Neural cell (in vitro differentiated cells): ENCODE results near the gene SVOPL. TPM values are rescaled to one million over a fixed set of nuclear protein-coding genes. Genes with fewer than 3 reads are reported as not detected.

ENCODE experiments used
- H2AFZ ChIP-seq: fragments of 200-600, 300-800 bp; sonication (generic), shearing (Covaris generic); 2 replicates; pipeline ENCODE4 v1.6.0; 2014; ENCODE audit warnings: low read depth, mild to moderate bottlenecking, antibody characterized with exemption, low read length, moderate library complexity
- H3F3A ChIP-seq: fragments of 200-600 bp; shearing (Covaris generic); 2 replicates; pipeline ENCODE4 v1.6.1; 2016; ENCODE audit warnings: mild to moderate bottlenecking, moderate library complexity, mixed read lengths, antibody characterized with exemption, low read length; ENCODE audit not compliant: insufficient read depth, poor library complexity, severe bottlenecking
- H3K27ac ChIP-seq: fragments of 200-600, 300-800 bp; sonication (generic), shearing (Covaris generic); 2 replicates; pipeline ENCODE4 v1.5.1; 2014; ENCODE audit warnings: mild to moderate bottlenecking, low read length, moderate library complexity
- H3K27me3 ChIP-seq: fragments of 300-800, 200-600 bp; sonication (generic), shearing (Covaris generic); 2 replicates; pipeline ENCODE4 v1.6.0; 2014; ENCODE audit warnings: mild to moderate bottlenecking, low read depth, low read length, moderate library complexity; ENCODE audit not compliant: insufficient read depth
- H3K36me3 ChIP-seq: fragments of 300-800, 200-600 bp; sonication (generic), shearing (Covaris generic); 2 replicates; pipeline ENCODE4 v1.5.1; 2014; ENCODE audit warnings: mild to moderate bottlenecking, antibody characterized with exemption, low read length, moderate library complexity; ENCODE audit not compliant: insufficient read depth
- H3K4me2 ChIP-seq: fragments of 300-800, 200-600 bp; sonication (generic), shearing (Covaris generic); 2 replicates; pipeline ENCODE4 v1.6.0; 2014; ENCODE audit warnings: mild to moderate bottlenecking, low read length
- H3K4me3 ChIP-seq: fragments of 300-800, 200-600 bp; sonication (generic), shearing (Covaris generic); 2 replicates; pipeline ENCODE4 v1.5.1; 2014; ENCODE audit warnings: mild to moderate bottlenecking, low read length, moderate library complexity
- H3K79me2 ChIP-seq: fragments of 200-600 bp; shearing (Covaris generic); replicated peaks from 2 replicates; pipeline ENCODE4 v1.6.0; 2014; ENCODE audit warnings: mild to moderate bottlenecking, low read length, moderate library complexity; ENCODE audit not compliant: insufficient read depth
- H3K9ac ChIP-seq: fragments of 300-800, 200-600 bp; sonication (generic), shearing (Covaris generic); 2 replicates; pipeline ENCODE4 v1.6.1; 2016; ENCODE audit warnings: mild to moderate bottlenecking, low read length, mixed read lengths
- H3K9me2 ChIP-seq: fragments of 200-600 bp; shearing (Covaris generic); 2 replicates; pipeline ENCODE4 v1.6.1; 2016; ENCODE audit warnings: mild to moderate bottlenecking, low read length, mixed read lengths; ENCODE audit not compliant: insufficient read depth
- H3K9me3 ChIP-seq: fragments of 200-600, 300-800 bp; sonication (generic), shearing (Covaris generic); 2 replicates; pipeline ENCODE4 v1.6.1; 2016; ENCODE audit warnings: mild to moderate bottlenecking, mixed run types, low read length, moderate library complexity, mixed read lengths
- H4K20me1 ChIP-seq: fragments of 200-600 bp; shearing (Covaris generic); 2 replicates; pipeline ENCODE4 v1.6.1; 2016; ENCODE audit warnings: mild to moderate bottlenecking, mixed run types; ENCODE audit not compliant: insufficient read depth
- CTCF ChIP-seq: fragments of 450-650 bp; IDR thresholded peaks from 2 replicates; pipeline ENCODE4 v1.5.1; 2014; ENCODE audit warnings: antibody characterized with exemption, mild to moderate bottlenecking, moderate library complexity; ENCODE audit not compliant: poor library complexity, severe bottlenecking
- EP300 ChIP-seq: fragments of 450-650 bp; conservative IDR thresholded peaks from 2 replicates; pipeline ENCODE4 v1.6.1; 2014; ENCODE audit warnings: antibody characterized with exemption, mild to moderate bottlenecking, moderate library complexity; ENCODE audit not compliant: poor library complexity, severe bottlenecking
- EZH2 ChIP-seq: fragments of 200-600, 300-800 bp; shearing (Covaris generic), sonication (generic); IDR thresholded peaks from 2 replicates; pipeline ENCODE4 v1.6.1; 2014; ENCODE audit warnings: antibody characterized with exemption, low read length, borderline replicate concordance, mild to moderate bottlenecking; ENCODE audit not compliant: insufficient read depth, poor library complexity, severe bottlenecking
- MXI1 ChIP-seq: fragments of 450-650 bp; conservative IDR thresholded peaks from 2 replicates; pipeline ENCODE4 v1.6.1; 2014; ENCODE audit warnings: antibody characterized with exemption, mild to moderate bottlenecking; ENCODE audit not compliant: poor library complexity, severe bottlenecking
- POLR2AphosphoS5 ChIP-seq: IDR thresholded peaks from 2 replicates; pipeline ENCODE4 v1.6.1; 2012
- RAD21 ChIP-seq: fragments of 450-650 bp; conservative IDR thresholded peaks from 2 replicates; pipeline ENCODE4 v1.6.1; 2014; ENCODE audit warnings: antibody characterized with exemption, mild to moderate bottlenecking, moderate library complexity
- REST ChIP-seq: IDR thresholded peaks from 2 replicates; pipeline ENCODE4 v1.6.1; 2012; ENCODE audit warnings: borderline replicate concordance
- SMC3 ChIP-seq: fragments of 450-650 bp; conservative IDR thresholded peaks from 2 replicates; pipeline ENCODE4 v1.6.1; 2014; ENCODE audit warnings: antibody characterized with exemption, mild to moderate bottlenecking, moderate library complexity; ENCODE audit not compliant: poor library complexity
- TAF1 ChIP-seq: IDR thresholded peaks from 2 replicates; pipeline ENCODE4 v1.6.1; 2012; ENCODE audit warnings: low read depth
- polyA plus RNA-seq: library from polyadenylated mRNA; depleted of rRNA; stranded (reverse); fragments of >200 nt; gene quantifications from 2 replicates; pipeline ENCODE4 v1.2.3, GENCODE V29; 2014

Gene SVOPL
- polyA plus RNA-seq, 1 donor from 2014 or later, result 0.93 TPM

- Histone ChIP-seq H3K27ac (no peak overlapping the region), H3F3A (no peaks in the 10 kb centered on the region), H3K9me3 (no peaks in the 10 kb centered on the region), H3K4me2 (no peak overlapping the region), H3K36me3 (peaks cover 30% of the 10 kb centered on the region), H4K20me1 (no peaks in the 10 kb centered on the region), H3K27me3 (no peaks in the 10 kb centered on the region), H3K9me2 (no peaks in the 10 kb centered on the region), H3K79me2 (no peaks in the 10 kb centered on the region), H3K9ac (no peak overlapping the region), H2AFZ (no peak overlapping the region), H3K4me3 (no peak overlapping the region)
- TF ChIP-seq SMC3, result no peak
- no peak for TF ChIP-seq MXI1
- TF ChIP-seq POLR2AphosphoS5, result no peak
- TF ChIP-seq TAF1, result no peak
- TF ChIP-seq EP300, result no peak
- TF ChIP-seq EZH2, result no peak
- no peak for TF ChIP-seq CTCF
- TF ChIP-seq RAD21, result no peak
- no peak for TF ChIP-seq REST
These were observed 116.5 kb downstream of the SVOPL start for GRCh38 chr7:138584696-138585095.

- TF ChIP-seq TAF1 (no peak), EP300 (no peak), SMC3 (no peak), EZH2 (no peak), MXI1 (no peak), CTCF (no peak), REST (no peak), RAD21 (no peak), POLR2AphosphoS5 (no peak)
- H4K20me1 ChIP-seq, result no peaks in the 10 kb centered on the region
- H3K36me3 ChIP-seq, result peaks cover 30% of the 10 kb centered on the region
- H3K9me2 ChIP-seq, result no peaks in the 10 kb centered on the region
- no peak overlapping the region for H3K4me3 ChIP-seq
- no peaks in the 10 kb centered on the region for H3K9me3 ChIP-seq
- H2AFZ ChIP-seq, result no peak overlapping the region
- H3K4me2 ChIP-seq, result no peak overlapping the region
- no peaks in the 10 kb centered on the region for H3K79me2 ChIP-seq
- H3K27ac ChIP-seq, result no peak overlapping the region
- no peaks in the 10 kb centered on the region for H3K27me3 ChIP-seq
- H3F3A ChIP-seq, result no peaks in the 10 kb centered on the region
- H3K9ac ChIP-seq, result no peak overlapping the region
These were observed 116.9 kb downstream of the SVOPL start for GRCh38 chr7:138584283-138584682.
